Skin of body (tissue), 3 donors: ENCODE data around the gene IRAK2. TPM values are rescaled to one million over a fixed set of nuclear protein-coding genes. Genes with fewer than 3 reads are reported as not detected.

Experiments
- DNase-seq: peaks from one replicate; lab custom pipeline; 2025; lab: John Stamatoyannopoulos, UW
- small RNA-seq: library from RNA; depleted of rRNA; stranded (forward); fragments of <200 nt; gene quantifications from one replicate; pipeline ENCODE3, GENCODE V24; 2014; ENCODE audit warnings: low replicate concordance
- total RNA-seq: library from RNA; depleted of rRNA; stranded (reverse); fragments of >200 nt; gene quantifications from one replicate; pipeline ENCODE4 v1.2.3, GENCODE V29; 2014

Gene IRAK2
- total RNA-seq, 1 donor from 2014 or later = 3.8 TPM

DNA sequence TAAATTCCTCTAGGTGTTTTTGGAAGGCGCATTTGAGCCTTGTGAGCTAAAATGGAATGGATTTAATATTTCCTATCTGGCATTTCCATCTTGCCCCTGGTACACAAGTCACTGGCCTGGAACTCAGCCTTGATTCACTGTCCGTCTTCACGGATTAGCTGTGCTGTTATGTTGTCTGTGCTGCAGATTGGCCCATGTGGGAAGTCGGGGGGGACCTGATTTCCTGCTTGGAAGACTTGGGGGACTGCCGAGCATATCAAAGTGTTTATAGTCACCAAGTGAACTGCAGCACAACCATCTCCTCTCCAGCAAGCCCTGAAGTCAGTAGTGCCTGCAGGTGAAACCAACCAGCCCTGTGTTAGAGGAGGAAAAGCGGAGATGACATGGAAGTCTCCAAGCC, 115.9 kb downstream of the IRAK2 start:
- no peak for DNase-seq

DNA sequence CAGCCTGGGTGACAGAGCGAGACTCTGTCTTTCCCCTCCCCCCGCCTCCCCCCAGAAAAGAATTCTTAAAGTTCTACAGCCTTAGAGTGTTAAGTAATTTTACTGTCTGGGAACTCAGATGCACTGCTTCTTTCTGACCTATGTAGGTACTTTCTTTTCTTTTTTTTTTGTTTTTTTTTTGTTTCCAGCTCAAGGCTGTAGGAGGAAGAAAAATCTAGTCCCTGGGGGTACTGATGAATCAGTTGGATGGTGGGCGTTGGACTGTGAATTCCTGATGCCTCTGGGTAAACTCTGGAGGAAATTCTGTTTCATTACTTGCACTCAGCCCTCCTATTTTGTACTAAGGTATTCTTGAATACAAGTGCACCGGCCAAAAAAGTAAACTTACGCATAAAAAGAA, 117.2 kb downstream of the IRAK2 start:
- no peak for DNase-seq

DNA sequence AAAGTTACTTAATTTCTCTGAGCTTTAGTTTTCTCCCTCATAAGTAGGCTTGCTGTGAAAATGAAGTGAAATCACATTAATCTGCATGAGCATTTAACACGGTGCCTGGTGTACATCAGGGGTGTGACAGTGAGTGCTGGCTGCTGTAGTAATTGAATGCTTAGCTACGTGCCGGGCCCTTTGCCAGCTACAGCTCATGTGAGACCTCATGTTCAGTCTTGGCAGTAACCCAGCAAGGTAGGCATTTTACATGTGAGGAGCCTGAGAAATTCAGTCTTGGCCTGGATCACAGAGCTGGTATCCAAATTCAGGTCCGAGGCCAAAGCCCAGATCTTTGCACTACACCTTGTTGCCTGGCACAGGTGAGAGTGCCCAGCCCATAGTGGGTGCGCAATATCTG, 118.9 kb downstream of the IRAK2 start:
- no peak for DNase-seq

DNA sequence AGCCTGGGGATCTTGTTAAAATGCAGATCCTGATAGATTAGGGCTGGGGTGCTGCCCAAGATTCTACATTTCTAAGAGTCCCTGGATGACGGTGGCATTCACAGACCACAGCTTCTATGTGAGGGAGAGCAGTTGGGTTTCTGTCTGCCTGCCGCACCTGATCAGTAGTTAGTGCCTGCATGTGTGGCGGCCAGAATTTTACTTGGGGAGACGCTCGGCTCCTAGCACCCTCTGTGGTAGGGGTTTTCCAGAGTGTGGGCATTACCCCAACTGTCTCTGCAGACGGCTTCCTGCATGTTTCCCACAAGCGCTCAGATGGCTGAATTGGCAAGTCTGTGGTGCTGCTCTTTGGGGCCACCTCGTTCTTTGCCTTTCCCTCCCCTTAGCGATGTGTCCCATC, 119.8 kb downstream of the IRAK2 start:
- no peak for DNase-seq

DNA sequence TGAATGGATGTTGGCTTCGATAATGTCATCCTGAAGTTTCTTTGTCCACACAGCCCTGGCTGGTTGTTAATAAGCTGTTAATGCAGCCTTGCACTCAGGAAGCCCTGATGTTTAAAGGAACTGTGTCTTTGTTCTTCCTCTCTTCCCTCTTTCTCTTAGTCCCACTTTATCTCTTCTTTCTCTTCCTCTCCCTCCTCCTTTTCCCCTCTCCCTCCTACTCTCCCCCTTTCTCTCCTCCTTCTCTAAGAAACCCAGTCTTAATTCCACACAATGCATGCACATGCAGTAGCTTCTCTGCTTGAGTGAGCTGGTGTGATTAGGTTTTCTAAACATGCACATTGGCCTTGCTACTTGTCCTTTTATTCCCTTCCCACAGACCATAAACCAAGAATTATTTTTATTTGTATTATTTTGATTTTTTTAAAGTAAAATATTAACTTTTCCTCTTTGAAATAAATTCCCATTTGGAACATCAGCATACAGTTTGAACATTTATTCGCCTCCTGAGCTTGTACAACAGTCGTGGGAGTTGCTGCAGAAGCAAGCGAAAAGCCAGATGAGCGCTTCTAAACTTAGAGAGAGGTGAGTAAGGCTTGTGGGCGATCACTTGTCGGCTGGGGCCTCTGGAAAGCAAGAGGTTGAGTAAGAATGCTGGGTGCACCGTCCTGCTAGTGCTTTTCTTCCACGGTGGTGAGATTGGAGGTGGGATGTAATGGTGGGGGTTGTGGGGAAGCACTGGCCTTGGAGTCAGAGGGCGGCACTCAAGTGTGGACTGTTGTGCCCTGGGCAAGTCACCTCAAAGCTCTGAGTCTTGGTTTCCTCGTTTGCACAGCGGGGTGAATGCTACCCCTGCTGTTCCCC, 120.8 kb downstream of the IRAK2 start:
- no peak for DNase-seq

DNA sequence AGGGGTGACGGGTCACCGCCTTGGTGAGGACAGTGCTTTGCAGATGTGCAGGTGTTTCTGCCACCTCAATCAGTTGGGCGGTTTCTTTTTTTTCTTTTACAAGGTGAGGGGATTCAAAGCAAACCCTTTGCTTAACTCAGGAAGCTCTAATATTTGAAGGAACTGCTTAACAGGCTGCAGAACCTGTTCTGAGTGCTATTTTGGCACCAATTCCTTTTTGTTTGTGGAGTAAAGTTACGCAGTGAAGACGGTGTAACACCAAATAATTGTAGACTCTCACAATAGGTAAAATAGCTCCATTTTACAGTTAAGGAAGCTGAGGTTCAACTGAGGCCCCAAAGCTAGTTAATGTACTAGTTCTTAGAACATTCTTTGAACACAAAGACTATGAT, 121.4 kb downstream of the IRAK2 start:
- DNase-seq = no peak

DNA sequence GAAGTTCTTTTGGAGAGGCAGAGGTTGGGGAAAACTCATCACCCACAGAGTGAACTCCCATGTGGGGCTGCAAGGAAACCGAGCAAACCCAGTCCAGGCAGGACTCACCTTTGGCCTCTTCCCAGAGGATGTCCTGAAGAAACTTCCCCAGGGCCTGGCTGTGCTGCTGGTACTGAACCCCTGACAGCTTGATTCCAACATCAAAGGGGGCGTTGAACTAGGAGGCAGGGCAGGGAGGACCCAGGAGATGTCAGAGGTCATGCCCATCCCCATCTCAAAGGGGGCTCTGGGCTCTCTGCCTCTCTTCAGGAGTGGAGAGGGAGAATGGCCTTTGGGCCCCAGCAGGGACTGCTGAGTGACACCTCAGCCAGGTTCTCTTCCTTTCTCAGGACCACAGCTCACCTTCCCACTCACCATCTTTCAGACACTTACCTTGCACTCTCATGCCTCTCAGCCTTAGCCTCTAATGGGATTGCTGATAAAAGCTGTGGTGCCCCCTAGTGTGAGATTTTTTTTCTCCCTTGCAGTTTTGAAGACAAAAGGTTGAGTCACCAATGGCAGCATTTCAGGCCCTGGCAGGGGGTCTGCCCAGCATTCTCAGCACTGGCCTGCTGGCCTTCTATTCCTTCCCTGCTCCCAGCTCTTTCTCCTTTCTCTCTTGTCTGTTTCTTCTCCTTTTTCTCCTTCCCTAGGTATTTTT, 122.0 kb downstream of the IRAK2 start:
- no peak for DNase-seq

DNA sequence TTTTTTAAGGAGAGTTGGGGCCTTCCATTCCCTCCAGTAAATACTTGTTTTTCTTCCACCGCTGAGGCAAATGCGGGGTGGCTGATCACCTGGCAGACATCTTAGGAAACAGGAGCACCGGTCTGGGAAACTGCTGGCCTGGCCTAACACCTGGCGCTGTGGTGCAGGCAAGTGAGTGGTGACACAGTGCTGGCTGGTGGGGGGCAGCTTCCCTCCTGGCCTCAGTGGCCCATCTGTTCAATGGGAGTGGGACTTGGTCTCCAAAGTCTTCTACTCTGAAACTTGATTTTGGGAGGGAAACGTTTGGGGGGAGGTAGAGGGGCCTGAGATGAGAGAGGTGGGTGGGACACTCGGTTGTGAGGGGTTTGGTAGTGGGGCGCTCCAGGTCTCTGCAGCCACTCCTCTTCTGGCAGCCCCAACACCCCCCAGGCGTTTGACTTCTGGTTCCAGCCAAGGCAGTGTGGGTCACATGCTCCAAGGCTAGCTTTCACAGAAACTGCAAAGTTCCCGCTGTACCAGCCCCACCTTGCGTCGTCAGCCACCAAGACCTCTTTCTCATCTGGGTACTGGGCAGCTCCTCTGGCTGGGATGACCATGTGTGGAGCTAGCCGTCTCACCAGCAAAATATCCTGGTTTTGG, 123.3 kb downstream of the IRAK2 start:
- no peak for DNase-seq

DNA sequence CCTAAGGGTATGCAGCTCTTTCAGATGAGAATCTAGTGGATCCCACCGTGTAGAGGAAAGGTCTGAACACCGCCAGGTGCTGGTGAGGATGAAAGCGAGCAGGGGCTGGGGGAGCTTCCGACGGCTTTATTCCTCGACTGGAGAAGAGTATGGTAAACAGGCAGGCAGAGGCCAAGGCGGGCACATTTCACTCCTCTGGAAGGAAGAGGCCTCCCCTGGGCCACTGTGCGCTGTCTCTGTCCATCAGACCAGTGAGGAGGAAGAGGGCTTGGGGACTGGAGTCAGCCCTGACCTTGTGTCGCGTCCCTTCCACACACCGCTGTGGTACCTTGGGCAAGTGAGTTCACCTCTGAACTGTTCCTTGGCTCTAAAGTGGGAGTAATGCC, 123.8 kb downstream of the IRAK2 start:
- DNase-seq = no peak

DNA sequence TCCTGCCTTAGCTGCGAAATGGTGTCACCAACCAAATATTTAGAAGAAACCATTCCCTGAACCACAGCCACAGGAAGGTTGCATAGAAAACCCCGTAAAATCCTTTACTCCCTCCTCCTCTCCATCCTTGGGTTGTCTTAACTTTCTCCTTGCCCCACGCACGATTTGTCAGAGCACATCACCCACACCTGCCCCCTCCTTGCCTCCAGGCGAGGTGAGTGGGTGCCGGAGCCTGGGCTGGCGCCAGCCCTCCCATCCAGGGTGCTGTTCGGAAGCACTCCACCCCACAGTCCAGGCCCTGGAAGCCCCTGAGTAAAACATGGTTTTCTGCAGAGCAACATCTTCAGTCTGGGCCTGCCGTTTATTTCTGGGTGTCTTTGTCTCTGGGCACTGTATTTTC, 124.4 kb downstream of the IRAK2 start:
- DNase-seq = no peak

DNA sequence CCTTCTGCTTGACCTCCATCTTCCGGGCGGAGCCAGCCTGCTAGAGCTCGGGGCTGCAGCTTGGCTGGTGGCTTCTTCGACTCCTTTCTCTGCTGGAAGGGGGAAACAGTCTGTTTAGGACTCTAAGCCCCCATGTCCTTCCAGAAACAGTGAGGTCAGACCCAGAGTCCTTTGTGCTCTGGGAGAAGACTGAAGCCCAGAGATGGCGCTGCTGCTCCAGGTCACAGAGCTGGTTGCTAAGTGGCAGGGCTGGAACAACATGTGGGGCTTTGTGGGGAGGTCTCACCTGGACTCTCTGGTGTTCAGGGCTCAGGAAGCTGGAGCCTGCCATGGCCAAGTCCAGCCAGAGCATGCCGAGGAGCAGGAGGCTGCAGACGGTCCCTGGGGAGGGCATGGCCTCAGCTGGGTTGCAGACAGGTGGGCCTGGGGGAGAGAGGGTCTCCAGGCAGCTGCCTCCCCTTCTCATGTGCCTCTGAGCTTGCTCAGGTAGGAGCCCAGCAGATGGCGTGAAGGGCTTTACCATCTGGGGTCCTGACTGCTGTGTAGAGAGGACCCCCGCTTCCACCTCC, 125.2 kb downstream of the IRAK2 start:
- DNase-seq = no peak

DNA sequence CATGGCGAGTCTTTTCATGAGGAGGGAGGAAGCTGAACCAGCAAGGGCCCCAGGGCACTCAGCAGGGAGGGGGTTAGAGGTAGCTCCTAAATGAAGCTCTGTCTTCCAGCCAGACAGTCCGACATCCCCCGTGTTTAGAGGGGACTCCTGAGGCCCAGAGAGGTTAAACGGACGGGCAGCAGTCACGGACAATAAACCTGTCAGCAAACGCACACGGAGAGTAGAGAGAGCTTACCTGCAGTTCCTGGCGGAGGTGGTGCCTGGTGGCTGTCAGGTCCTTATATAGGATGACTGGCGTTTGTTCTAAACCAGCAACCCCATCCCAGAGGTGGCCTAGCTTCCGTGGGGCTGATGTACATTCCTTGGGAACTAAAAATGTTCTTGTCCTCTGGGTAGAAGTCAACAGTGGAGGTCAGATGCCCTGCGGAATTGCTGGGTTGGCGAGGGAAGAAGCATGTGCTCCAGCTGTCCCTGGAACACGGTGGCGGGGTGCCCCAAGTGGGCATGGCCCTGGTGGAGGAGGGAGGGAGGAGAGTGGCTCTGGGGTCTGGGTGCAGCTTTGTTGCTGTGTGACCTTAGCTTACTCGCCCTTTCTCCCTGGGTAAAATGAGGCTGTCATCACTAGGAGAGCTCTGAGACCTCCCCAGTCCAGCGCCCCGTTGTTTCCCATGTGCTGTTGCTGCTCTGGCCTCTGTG, 125.9 kb downstream of the IRAK2 start:
- no peak for DNase-seq

DNA sequence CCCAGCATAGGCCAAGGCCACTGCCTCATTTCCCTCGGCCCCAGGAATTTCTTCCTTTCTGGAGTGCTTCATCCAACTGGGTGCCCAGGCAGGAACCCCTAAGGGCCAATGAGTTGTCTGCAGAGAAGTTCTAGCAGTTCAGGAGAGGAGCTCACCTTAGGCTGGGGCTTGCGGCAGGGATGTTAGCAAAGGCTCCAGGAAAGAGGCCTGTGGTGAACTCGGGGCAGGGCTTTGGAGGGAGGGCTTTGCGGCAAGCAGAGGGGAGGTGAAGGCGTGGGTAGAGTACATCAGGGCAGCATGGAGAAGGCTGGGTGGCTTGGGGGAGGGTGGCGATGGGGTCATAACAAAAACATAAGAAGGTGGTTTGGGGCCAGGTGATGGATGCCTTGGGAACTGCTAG, 126.9 kb downstream of the IRAK2 start:
- DNase-seq = no peak

DNA sequence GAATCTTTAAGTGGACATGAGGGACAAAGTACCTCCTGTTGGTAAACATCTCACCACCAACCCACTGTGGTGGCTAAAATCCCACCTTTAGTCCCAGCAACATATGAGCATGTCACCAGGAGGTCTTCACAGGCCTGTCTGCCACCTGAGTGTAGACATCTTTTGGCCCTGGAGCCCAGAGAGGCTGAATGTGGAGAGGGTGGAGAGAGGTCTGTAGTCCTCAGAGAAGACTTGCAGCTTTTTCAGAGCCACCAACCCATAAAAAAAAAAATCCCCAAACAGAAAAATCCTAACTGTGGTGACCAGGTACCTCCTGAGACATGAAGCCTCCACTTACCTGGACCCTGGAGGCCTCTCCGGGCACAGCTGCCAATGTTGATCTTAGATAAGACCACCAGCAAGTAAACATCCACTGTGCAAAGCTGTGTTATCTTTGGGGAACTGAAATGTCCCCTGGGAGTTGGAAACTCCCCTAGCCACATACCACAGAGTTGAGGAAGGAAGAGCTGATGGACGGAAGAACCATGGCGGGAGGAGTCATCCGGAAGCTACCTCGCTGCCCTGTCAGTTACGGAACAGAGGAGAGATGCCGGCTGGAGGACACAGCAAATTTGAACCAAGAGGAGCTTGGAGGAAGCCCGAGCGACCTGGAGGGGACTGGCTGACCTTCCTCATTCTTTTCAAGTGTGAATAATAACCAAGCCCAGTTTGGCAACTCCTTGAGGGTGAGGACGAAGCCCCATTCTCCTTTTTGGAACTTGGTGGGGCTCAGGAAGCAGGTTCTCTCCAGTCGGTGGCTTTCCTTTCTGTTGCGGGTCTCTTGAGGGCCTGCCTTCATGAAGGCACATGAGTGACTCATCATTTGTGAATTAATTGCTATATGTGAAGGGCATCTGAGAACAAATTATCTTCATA, 128.0 kb downstream of the IRAK2 start, which contains the start of gene GHRL:
Gene GHRL (minus strand): TSS at position 443 of the 915 bp plus-strand sequence. CDS start 2,767 bp downstream, outside the sequence.
- no peak for DNase-seq

Small RNA genes lying within 50 kb of the gene (small RNA-seq; reads per million reads assigned to genes)
- gene RF02126 = not detected

Other genes with a start within 250 kb of the IRAK2 start
- gene IL17RC, start 247.8 kb upstream of the IRAK2 start, total RNA-seq = 22.2 TPM
- gene CRELD1, start 231.1 kb upstream of the IRAK2 start, total RNA-seq = 25.8 TPM
- 1.2 TPM for gene PRRT3, start 212.5 kb upstream of the IRAK2 start, total RNA-seq
- gene EMC3, start 178.1 kb upstream of the IRAK2 start, total RNA-seq = 33.6 TPM
- gene FANCD2, start 138.5 kb upstream of the IRAK2 start, total RNA-seq = 15.0 TPM
- not detected for gene FANCD2OS, start 56.7 kb upstream of the IRAK2 start, total RNA-seq
- gene BRK1, start 49.2 kb upstream of the IRAK2 start, total RNA-seq = 74.1 TPM
- gene VHL, start 23.1 kb upstream of the IRAK2 start, total RNA-seq = 46.7 TPM
- gene TATDN2, start 83.5 kb downstream of the IRAK2 start, total RNA-seq = 18.8 TPM
- gene GHRL, start 128.0 kb downstream of the IRAK2 start, total RNA-seq = not detected
- gene SEC13, start 156.2 kb downstream of the IRAK2 start, total RNA-seq = 104 TPM